Thyroid gland (tissue), 4 donors: ENCODE measurements around the gene VHLL.

Source experiments
- CTCF ChIP-seq, 6 experiments: fragments of 200-600 bp in 3 of 6; fragments of 450-650 bp in 3 of 6; sonication (generic) in 3 of 6; IDR thresholded peaks; one replicate each; pipeline ENCODE4 v1.5.1; 2016 to 2019; ENCODE audit warnings: antibody characterized with exemption in 6 of 6, mild to moderate bottlenecking in 2 of 6, inconsistent platforms in 1 of 6, moderate library complexity in 1 of 6
- POLR2A ChIP-seq, 2 donors: fragments of 450-650 bp; IDR thresholded peaks; one replicate each; pipeline ENCODE4 v1.6.1; 2017; ENCODE audit warnings: antibody characterized with exemption in 2 of 2, mild to moderate bottlenecking in 2 of 2, moderate library complexity in 1 of 2

DNA sequence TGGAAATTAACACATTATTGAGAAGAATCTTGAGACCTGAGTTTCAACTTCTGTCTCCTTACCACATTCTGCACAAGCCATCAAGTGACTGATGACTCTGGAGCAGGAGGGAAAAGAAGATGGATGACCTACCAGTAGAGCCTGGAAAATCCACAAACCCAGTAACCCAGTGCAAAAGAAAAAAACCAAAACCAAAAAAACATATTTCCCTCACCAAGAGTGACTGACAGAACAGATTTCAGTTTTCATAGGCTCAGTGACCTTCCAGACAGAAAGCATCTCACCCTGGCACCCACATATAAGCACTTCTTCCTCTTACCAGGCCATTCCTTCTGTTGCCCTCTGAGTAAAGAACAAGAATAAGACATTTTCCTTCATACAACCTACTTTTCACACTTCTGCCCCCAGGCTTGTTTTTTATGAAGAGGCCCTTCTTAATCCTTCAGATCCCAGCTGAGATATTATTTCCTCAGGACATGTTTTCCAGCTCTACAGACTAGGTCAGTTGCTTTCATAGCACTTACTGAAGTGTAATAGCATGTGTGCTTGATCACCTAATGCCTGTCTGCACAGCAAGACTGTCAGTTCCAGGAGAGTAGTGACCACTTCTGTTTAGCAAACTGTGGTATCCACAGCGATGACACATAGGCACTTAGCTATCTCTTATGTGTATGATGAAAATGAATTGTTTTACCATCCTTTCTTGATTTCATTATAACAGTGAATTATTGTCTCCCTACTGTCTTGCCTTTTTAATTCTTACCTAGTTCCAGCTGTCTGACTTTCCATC lies 43.3 kb upstream of the VHLL start:
- TF ChIP-seq POLR2A (IDR thresholded peaks at IDR 0.05) (no peak), CTCF (IDR thresholded peaks at IDR 0.05) (no peak)
